ENCODE data around the gene ANLN.

GRCh38 chr7:36404639-36405408 lies 15.2 kb downstream of the ANLN start:
- TF ChIP-seq POLR2AphosphoS5 (IDR thresholded peaks at IDR 0.05) (no peak), CTCF (IDR thresholded peaks at IDR 0.05; ENCODE audit: poor library complexity, severe bottlenecking) (no peak), REST (IDR thresholded peaks at IDR 0.05; ENCODE audit: borderline replicate concordance) (no peak)

Data from neural cell (in vitro differentiated cells).